Measurements from ENCODE around the gene ZNF844. TPM values are rescaled to one million over a fixed set of nuclear protein-coding genes. Genes with fewer than 3 reads are reported as not detected.
A peak's percentile ranks its signal among the peaks of the same experiment; 100 is the strongest.

Gene ZNF844
- total and polyA plus RNA-seq, 3 experiments from 2014 or later = 3.6 to 5.7 (median 5.4) TPM

GRCh38 chr19:12126707-12127106 lies 62.2 kb downstream of the ZNF844 start:
- ChIA-PET CTCF (interaction anchor here (0.7 to 1.6 kb wide), 2 partner anchors 23 to 202 kb away, joined by 3 to 5 read pairs; partner anchors contain the start of gene ZNF700), POLR2A (no interaction called here)
- Mint-ChIP-seq H3K27me3 (peaks cover 0 to 3% of the 10 kb centered on the region in 2 donors), H3K4me1 (no peaks in the 10 kb centered on the region), H3K4me3 (no peak overlapping the region), H3K9me3 (peaks cover 6 to 27% (median 25%) of the 10 kb centered on the region in 5 donors), H3K27ac (peak overlapping the region in 1 of 8 donors; percentile 87), H3K36me3 (peaks cover 2 to 25% (median 9%) of the 10 kb centered on the region in 3 donors)
- Histone ChIP-seq H3K27me3 (ENCODE audit: insufficient read depth, low read length, poor library complexity, severe bottlenecking) (no peaks in the 10 kb centered on the region), H3K4me1 (ENCODE audit: insufficient read depth, low read length) (no peaks in the 10 kb centered on the region), H3K4me3 (ENCODE audit: low read length) (no peak overlapping the region), H3K36me3 (ENCODE audit: insufficient read depth, low read length) (no peaks in the 10 kb centered on the region), H3K27ac (ENCODE audit: low read depth, low read length) (no peak overlapping the region), H3K9me3 (ENCODE audit: low read length) (peaks cover 5% of the 10 kb centered on the region)
- DNase-seq = no peak

Other genes with a start within 250 kb of the ZNF844 start
- 1 to 10 TPM; 6.2 to 6.4 TPM for gene ZNF439, start 216.0 kb upstream of the ZNF844 start, total RNA-seq
- gene ZNF439, start 216.0 kb upstream of the ZNF844 start, polyA plus RNA-seq = 3.1 TPM
- 1 to 10 TPM; 1.8 to 2.0 TPM for gene ZNF69, start 176.9 kb upstream of the ZNF844 start, total RNA-seq
- gene ZNF69, start 176.9 kb upstream of the ZNF844 start, polyA plus RNA-seq = 4.1 TPM
- 10 to 100 TPM; 10.1 to 10.8 TPM for gene ZNF700, start 139.6 kb upstream of the ZNF844 start, total RNA-seq
- 3.3 TPM for gene ZNF700, start 139.6 kb upstream of the ZNF844 start, polyA plus RNA-seq
- gene ZNF763, start 99.7 kb upstream of the ZNF844 start, total RNA-seq = 1 to 10 TPM; 2.0 to 2.3 TPM
- gene ZNF763, start 99.7 kb upstream of the ZNF844 start, polyA plus RNA-seq = 2.5 TPM
- gene ZNF433, start 29.1 kb upstream of the ZNF844 start, total RNA-seq = under 1 TPM; 0.35 to 0.58 TPM
- gene ZNF433, start 29.1 kb upstream of the ZNF844 start, polyA plus RNA-seq = 3.2 TPM
- gene ZNF878, start 11.8 kb upstream of the ZNF844 start, total RNA-seq = under 1 TPM; 0.55 to 0.72 TPM
- gene ZNF878, start 11.8 kb upstream of the ZNF844 start, polyA plus RNA-seq = 0.12 TPM
- gene ZNF20, start 75.6 kb downstream of the ZNF844 start, total RNA-seq = 1 to 10 TPM; 2.5 to 3.7 TPM
- gene ZNF20, start 75.6 kb downstream of the ZNF844 start, polyA plus RNA-seq = 3.0 TPM
- 1 to 10 TPM; 3.3 to 3.8 TPM for gene ZNF625, start 92.0 kb downstream of the ZNF844 start, total RNA-seq
- gene ZNF625, start 92.0 kb downstream of the ZNF844 start, polyA plus RNA-seq = 0.39 TPM
- 10 to 100 TPM; 13.0 to 16.0 TPM for gene ZNF136, start 98.4 kb downstream of the ZNF844 start, total RNA-seq
- gene ZNF136, start 98.4 kb downstream of the ZNF844 start, polyA plus RNA-seq = 17.4 TPM
- 10 to 100 TPM; 12.3 to 12.6 TPM for gene ZNF44, start 230.2 kb downstream of the ZNF844 start, total RNA-seq
- 27.8 TPM for gene ZNF44, start 230.2 kb downstream of the ZNF844 start, polyA plus RNA-seq

All from CD8-positive, alpha-beta memory T cell (primary cell).